H1 (cell line): ENCODE results near the gene TDRD15. TPM values are rescaled to one million over a fixed set of nuclear protein-coding genes. Genes with fewer than 3 reads are reported as not detected.

ENCODE experiments used
- CBX5 ChIP-seq: fragments of 300-800, 300-1000 bp; sonication (generic); IDR thresholded peaks from 2 replicates; pipeline ENCODE4 v1.7.1; 2016; ENCODE audit warnings: antibody characterized with exemption, low read length, low read depth
- CHD2 ChIP-seq: IDR thresholded peaks from 2 replicates; pipeline ENCODE4 v1.6.1; 2012; ENCODE audit warnings: low read length, improper control_type of control experiment
- NANOG ChIP-seq: IDR thresholded peaks from 2 replicates; pipeline ENCODE4 v1.6.1; 2011; ENCODE audit warnings: low read length, low read depth, mild to moderate bottlenecking, inconsistent platforms; ENCODE audit not compliant: insufficient read depth, poor library complexity, severe bottlenecking
- POLR2A ChIP-seq, 2 experiments: IDR thresholded peaks; 1 replicate in 1 of 2; 2 replicates in 1 of 2; pipeline ENCODE4 v1.6.1; 2011; ENCODE audit warnings: low read depth in 2 of 2, low read length in 2 of 2, mild to moderate bottlenecking in 2 of 2; ENCODE audit errors: control extremely low read depth in 1 of 2
- POU5F1 ChIP-seq: IDR thresholded peaks from 2 replicates; pipeline ENCODE4 v1.6.1; 2011; ENCODE audit warnings: low read depth, mild to moderate bottlenecking, low read length, moderate library complexity
- RNF2 ChIP-seq: fragments of 200-900, 300-1000 bp; sonication (generic); IDR thresholded peaks from 2 replicates; pipeline ENCODE4 v1.7.1; 2016; ENCODE audit warnings: borderline replicate concordance, low read depth, mild to moderate bottlenecking, antibody characterized with exemption, low read length; ENCODE audit not compliant: poor library complexity, severe bottlenecking; ENCODE audit errors: missing control alignments
- SAP30 ChIP-seq: fragments of 300-600 bp; sonication (generic); IDR thresholded peaks from 2 replicates; pipeline ENCODE4 v1.7.1; 2012; ENCODE audit warnings: low read length, moderate library complexity, mild to moderate bottlenecking, inconsistent platforms; ENCODE audit not compliant: insufficient read depth, insufficient replicate concordance
- SIN3A ChIP-seq, 2 experiments: IDR thresholded peaks in 1 of 2; conservative IDR thresholded peaks in 1 of 2; 2 replicates each; pipeline ENCODE4 v1.6.1; 2011 to 2012; ENCODE audit warnings: low read length in 2 of 2, improper control_type of control experiment in 1 of 2, low read depth in 1 of 2, mild to moderate bottlenecking in 1 of 2
- SP1 ChIP-seq: IDR thresholded peaks from 2 replicates; pipeline ENCODE4 v1.6.1; 2011; ENCODE audit warnings: low read depth, low read length
- TCF12 ChIP-seq: IDR thresholded peaks from 2 replicates; pipeline ENCODE4 v1.6.1; 2011; ENCODE audit warnings: low read depth, mild to moderate bottlenecking, low read length
- polyA plus RNA-seq, 7 experiments: library from polyadenylated mRNA; depleted of rRNA in 3 of 7; stranded (reverse) in 5 of 7; unstranded in 2 of 7; fragments of >200 nt in 5 of 7; fragments of 200-250 nt in 2 of 7; gene quantifications; 1 replicate in 5 of 7; 2 replicates in 1 of 7; 4 replicates in 1 of 7; pipeline versions ENCODE4 v1.2.1 to v1.2.3, GENCODE V29; 2011 to 2013; ENCODE audit warnings: missing spikeins in 2 of 7, mixed read lengths in 2 of 7
- total RNA-seq: library from RNA; stranded (reverse); fragmentation: NEBNext Ultra II Directional; extraction: Animal tissue kit (Norgen Biotek cat#: 25700); gene quantifications from 2 replicates; pipeline ENCODE4 v1.2.1, GENCODE V29; 2021
- TF ChIP-seq, protein P1 (sequence below): fragments of 300-600 bp; sonication (generic); IDR thresholded peaks from 2 replicates; pipeline ENCODE4 v1.7.1; 2012; ENCODE audit warnings: low read length, moderate library complexity, mild to moderate bottlenecking, inconsistent platforms; ENCODE audit not compliant: insufficient replicate concordance

The TDRD15 gene
- total and polyA plus RNA-seq, 2 of the 8 experiments (the other 6 are each of a cell fraction or from before 2014, with no cell fraction given), result not detected

DNA sequence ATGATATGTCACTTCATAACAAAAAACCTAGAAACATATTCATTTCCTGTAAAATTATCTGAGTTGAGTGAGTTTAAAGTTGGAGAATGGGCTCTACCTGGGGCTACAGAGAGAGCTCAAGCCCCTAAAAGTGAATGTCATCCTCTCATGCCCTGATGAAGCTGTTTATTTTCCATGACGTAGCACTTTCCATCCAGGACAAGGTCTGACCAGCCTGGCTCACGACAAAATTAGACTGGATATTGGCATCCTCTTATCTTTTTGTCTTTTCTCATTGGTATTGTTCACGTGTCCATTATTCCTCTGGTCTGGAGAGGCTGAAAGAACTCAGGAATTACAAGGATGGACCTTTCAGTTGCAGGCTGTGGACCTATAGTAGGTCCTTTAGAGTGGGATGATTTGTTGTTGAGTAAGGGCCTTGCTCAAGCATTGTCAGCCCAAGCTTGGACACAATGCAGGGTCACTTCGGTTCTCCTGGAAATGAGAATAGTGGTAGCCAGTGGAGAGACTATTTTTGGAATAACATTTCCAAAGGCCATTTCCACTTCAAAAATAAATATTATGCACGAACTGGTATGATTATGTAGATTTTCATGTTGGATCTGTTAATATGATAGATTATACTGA lies 24.4 kb upstream of the TDRD15 start (continued):
- TF ChIP-seq, protein P1, sequence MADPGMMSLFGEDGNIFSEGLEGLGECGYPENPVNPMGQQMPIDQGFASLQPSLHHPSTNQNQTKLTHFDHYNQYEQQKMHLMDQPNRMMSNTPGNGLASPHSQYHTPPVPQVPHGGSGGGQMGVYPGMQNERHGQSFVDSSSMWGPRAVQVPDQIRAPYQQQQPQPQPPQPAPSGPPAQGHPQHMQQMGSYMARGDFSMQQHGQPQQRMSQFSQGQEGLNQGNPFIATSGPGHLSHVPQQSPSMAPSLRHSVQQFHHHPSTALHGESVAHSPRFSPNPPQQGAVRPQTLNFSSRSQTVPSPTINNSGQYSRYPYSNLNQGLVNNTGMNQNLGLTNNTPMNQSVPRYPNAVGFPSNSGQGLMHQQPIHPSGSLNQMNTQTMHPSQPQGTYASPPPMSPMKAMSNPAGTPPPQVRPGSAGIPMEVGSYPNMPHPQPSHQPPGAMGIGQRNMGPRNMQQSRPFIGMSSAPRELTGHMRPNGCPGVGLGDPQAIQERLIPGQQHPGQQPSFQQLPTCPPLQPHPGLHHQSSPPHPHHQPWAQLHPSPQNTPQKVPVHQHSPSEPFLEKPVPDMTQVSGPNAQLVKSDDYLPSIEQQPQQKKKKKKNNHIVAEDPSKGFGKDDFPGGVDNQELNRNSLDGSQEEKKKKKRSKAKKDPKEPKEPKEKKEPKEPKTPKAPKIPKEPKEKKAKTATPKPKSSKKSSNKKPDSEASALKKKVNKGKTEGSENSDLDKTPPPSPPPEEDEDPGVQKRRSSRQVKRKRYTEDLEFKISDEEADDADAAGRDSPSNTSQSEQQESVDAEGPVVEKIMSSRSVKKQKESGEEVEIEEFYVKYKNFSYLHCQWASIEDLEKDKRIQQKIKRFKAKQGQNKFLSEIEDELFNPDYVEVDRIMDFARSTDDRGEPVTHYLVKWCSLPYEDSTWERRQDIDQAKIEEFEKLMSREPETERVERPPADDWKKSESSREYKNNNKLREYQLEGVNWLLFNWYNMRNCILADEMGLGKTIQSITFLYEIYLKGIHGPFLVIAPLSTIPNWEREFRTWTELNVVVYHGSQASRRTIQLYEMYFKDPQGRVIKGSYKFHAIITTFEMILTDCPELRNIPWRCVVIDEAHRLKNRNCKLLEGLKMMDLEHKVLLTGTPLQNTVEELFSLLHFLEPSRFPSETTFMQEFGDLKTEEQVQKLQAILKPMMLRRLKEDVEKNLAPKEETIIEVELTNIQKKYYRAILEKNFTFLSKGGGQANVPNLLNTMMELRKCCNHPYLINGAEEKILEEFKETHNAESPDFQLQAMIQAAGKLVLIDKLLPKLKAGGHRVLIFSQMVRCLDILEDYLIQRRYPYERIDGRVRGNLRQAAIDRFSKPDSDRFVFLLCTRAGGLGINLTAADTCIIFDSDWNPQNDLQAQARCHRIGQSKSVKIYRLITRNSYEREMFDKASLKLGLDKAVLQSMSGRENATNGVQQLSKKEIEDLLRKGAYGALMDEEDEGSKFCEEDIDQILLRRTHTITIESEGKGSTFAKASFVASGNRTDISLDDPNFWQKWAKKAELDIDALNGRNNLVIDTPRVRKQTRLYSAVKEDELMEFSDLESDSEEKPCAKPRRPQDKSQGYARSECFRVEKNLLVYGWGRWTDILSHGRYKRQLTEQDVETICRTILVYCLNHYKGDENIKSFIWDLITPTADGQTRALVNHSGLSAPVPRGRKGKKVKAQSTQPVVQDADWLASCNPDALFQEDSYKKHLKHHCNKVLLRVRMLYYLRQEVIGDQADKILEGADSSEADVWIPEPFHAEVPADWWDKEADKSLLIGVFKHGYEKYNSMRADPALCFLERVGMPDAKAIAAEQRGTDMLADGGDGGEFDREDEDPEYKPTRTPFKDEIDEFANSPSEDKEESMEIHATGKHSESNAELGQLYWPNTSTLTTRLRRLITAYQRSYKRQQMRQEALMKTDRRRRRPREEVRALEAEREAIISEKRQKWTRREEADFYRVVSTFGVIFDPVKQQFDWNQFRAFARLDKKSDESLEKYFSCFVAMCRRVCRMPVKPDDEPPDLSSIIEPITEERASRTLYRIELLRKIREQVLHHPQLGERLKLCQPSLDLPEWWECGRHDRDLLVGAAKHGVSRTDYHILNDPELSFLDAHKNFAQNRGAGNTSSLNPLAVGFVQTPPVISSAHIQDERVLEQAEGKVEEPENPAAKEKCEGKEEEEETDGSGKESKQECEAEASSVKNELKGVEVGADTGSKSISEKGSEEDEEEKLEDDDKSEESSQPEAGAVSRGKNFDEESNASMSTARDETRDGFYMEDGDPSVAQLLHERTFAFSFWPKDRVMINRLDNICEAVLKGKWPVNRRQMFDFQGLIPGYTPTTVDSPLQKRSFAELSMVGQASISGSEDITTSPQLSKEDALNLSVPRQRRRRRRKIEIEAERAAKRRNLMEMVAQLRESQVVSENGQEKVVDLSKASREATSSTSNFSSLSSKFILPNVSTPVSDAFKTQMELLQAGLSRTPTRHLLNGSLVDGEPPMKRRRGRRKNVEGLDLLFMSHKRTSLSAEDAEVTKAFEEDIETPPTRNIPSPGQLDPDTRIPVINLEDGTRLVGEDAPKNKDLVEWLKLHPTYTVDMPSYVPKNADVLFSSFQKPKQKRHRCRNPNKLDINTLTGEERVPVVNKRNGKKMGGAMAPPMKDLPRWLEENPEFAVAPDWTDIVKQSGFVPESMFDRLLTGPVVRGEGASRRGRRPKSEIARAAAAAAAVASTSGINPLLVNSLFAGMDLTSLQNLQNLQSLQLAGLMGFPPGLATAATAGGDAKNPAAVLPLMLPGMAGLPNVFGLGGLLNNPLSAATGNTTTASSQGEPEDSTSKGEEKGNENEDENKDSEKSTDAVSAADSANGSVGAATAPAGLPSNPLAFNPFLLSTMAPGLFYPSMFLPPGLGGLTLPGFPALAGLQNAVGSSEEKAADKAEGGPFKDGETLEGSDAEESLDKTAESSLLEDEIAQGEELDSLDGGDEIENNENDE, result no peak
- TF ChIP-seq CBX5 (no peak), RNF2 (no peak), POU5F1 (no peak), SAP30 (no peak), NANOG (no peak), SP1 (no peak), TCF12 (no peak), SIN3A (conservative IDR thresholded peaks at IDR 0.05 in 1 of 2, IDR thresholded peaks at IDR 0.05 in 1 of 2; ENCODE audit: low read depth in 1 of 2, low read length in 2 of 2) (no peak), CHD2 (no peak), POLR2A (IDR thresholded peaks at IDR 0.05; ENCODE audit: control extremely low read depth in 1 of 2, low read depth in 2 of 2, low read length in 2 of 2) (no peak)
